HepG2 (cell line): ENCODE data around the gene SUN1. TPM values are rescaled to one million over a fixed set of nuclear protein-coding genes. Genes with fewer than 3 reads are reported as not detected.

ENCODE experiments used
- ATAC-seq: fragments of 200-7000 bp; cut with Tn5 transposase; 3 replicates; pipeline ENCODE4 v1.9.1; 2020; ENCODE audit warnings: mild to moderate bottlenecking, moderate library complexity
- BruUV-seq: library from RNA; stranded (reverse); fragments of 400-500 nt; replicated peaks from 2 replicates; lab custom pipeline; 2021; lab: Mats Ljungman, UMichigan
- CTCF ChIA-PET: fragments of 300-600 bp; formaldehyde crosslinking; extraction: SDS; loops from one replicate; lab custom pipeline; 2021; ENCODE audit warnings: low total read pairs, inconsistent platforms, low intra/inter-chr PET ratio; lab: Yijun Ruan, JAX
- POLR2A ChIA-PET: fragments of 350-600 bp; sonication (Branson Sonifier 250); formaldehyde crosslinking; loops from one replicate; lab custom pipeline; 2020; ENCODE audit warnings: antibody characterized with exemption, inconsistent platforms; lab: Yijun Ruan, JAX
- DNase-seq: peaks from one replicate; pipeline ENCODE4 v3.0.0-alpha.2; 2015; ENCODE audit warnings: low spot score
- FAIRE-seq: peaks from 3 replicates; lab custom pipeline; 2011; peaks lifted over from hg19 to GRCh38; lab: Jason Lieb, UNC
- H2AFZ ChIP-seq: one replicate; pipeline ENCODE4 v1.6.1; 2011; ENCODE audit warnings: low read length, inconsistent platforms
- H3K27ac ChIP-seq: fragments of 300-600 bp; 3 replicates; pipeline ENCODE4 v1.8.0; 2011; ENCODE audit warnings: mixed run types, mild to moderate bottlenecking, mixed read lengths, low read length, inconsistent platforms; ENCODE audit not compliant: insufficient read depth; ENCODE audit errors: extremely low read length
- H3K27me3 ChIP-seq, 2 experiments: fragments of 200-600 bp in 1 of 2; 2 replicates in 1 of 2; 3 replicates in 1 of 2; pipeline versions ENCODE4 v1.6.0 to v1.8.0; 2011; ENCODE audit warnings: low read length in 2 of 2, mild to moderate bottlenecking in 2 of 2, moderate library complexity in 2 of 2, inconsistent platforms in 1 of 2; ENCODE audit not compliant: insufficient read depth in 2 of 2, control insufficient read depth in 1 of 2
- H3K36me3 ChIP-seq, 2 experiments: fragments of 200-600 bp in 1 of 2; replicated peaks in 1 of 2; 2 replicates in 1 of 2; 3 replicates in 1 of 2; pipeline versions ENCODE4 v1.5.1 to v1.8.0; 2011; ENCODE audit warnings: low read length in 2 of 2, inconsistent platforms in 1 of 2; ENCODE audit not compliant: insufficient read depth in 2 of 2, control insufficient read depth in 1 of 2
- H3K4me1 ChIP-seq: 2 replicates; pipeline ENCODE4 v1.5.1; 2012; ENCODE audit warnings: low read length, inconsistent platforms; ENCODE audit not compliant: insufficient read depth
- H3K4me2 ChIP-seq: 2 replicates; pipeline ENCODE4 v1.6.0; 2011; ENCODE audit warnings: low read depth, low read length, inconsistent platforms
- H3K4me3 ChIP-seq, 3 experiments: fragments of 200-600 bp in 1 of 3; sonication (generic), shearing (Covaris generic) in 1 of 3; replicated peaks in 1 of 3; 2 replicates each; pipeline ENCODE4 v1.5.1; 2011 to 2016; ENCODE audit warnings: low read length in 3 of 3, inconsistent platforms in 2 of 3, low read depth in 2 of 3, mild to moderate bottlenecking in 2 of 3, control low read depth in 1 of 3, mixed read lengths in 1 of 3; ENCODE audit not compliant: insufficient read depth in 1 of 3
- H3K79me2 ChIP-seq: one replicate; pipeline ENCODE4 v1.6.1; 2011; ENCODE audit warnings: low read length, inconsistent platforms; ENCODE audit not compliant: insufficient read depth
- H3K9ac ChIP-seq: 2 replicates; pipeline ENCODE4 v1.6.0; 2011; ENCODE audit warnings: mild to moderate bottlenecking, low read depth, low read length, inconsistent platforms; ENCODE audit not compliant: insufficient read depth
- H3K9me3 ChIP-seq: 2 replicates; pipeline ENCODE4 v1.5.1; 2012; ENCODE audit warnings: mild to moderate bottlenecking, low read length
- H4K20me1 ChIP-seq: 2 replicates; pipeline ENCODE4 v1.6.0; 2011; ENCODE audit warnings: inconsistent platforms, mild to moderate bottlenecking, low read length, moderate library complexity; ENCODE audit not compliant: insufficient read depth
- BORCS8-MEF2B ChIP-seq: sonication (generic); formaldehyde crosslinking; IDR thresholded peaks from 2 replicates; pipeline ENCODE4 v1.8.0; 2022; ENCODE audit warnings: mild to moderate bottlenecking, missing genetic modification reagents
- DR1 ChIP-seq: sonication (generic); formaldehyde crosslinking; IDR thresholded peaks from 2 replicates; pipeline ENCODE4 v1.8.0; 2021; ENCODE audit warnings: mild to moderate bottlenecking, missing genetic modification reagents, inconsistent platforms
- ELF3 ChIP-seq: IDR thresholded peaks from 2 replicates; pipeline ENCODE4 v1.6.1; 2016; ENCODE audit warnings: missing genetic modification reagents, missing compliant biosample characterization
- FOSL1 ChIP-seq: sonication (generic); formaldehyde crosslinking; IDR thresholded peaks from 2 replicates; pipeline ENCODE4 v1.9.0; 2021; ENCODE audit warnings: missing genetic modification reagents, borderline replicate concordance
- MIER2 ChIP-seq: IDR thresholded peaks from 2 replicates; pipeline ENCODE4 v1.6.1; 2016; ENCODE audit warnings: missing biosample characterization, missing genetic modification reagents
- NFE2L2 ChIP-seq: fragments of 150-350 bp; IDR thresholded peaks from 2 replicates; pipeline ENCODE4 v1.6.1; 2014; ENCODE audit warnings: low read length
- ZBTB42 ChIP-seq: sonication (generic); formaldehyde crosslinking; IDR thresholded peaks from 2 replicates; pipeline ENCODE4 v1.5.0; 2020; ENCODE audit warnings: mild to moderate bottlenecking, missing genetic modification reagents
- WGBS: methylation state at CpG from one replicate; pipeline ENCODE4 v1.1.6; 2017; ENCODE audit warnings: low lambda C conversion rate; 5-methylcytosine and 5-hydroxymethylcytosine counted together
- in situ Hi-C: cut with HindIII; loops from 2 replicates; pipeline ENCODE4 v1.10.0; 2017; ENCODE audit warnings: low pct_unique_long_range_greater_than_20kb; ENCODE audit not compliant: extremely low pct_ligation_motif_present
- intact Hi-C: fragments of 100-400 bp; cut with micrococcal nuclease; formaldehyde crosslinking; loops from one replicate; pipeline ENCODE4 v1.10.0; 2022; ENCODE audit not compliant: unreplicated experiment
- polyA plus RNA-seq, 8 experiments: library from polyadenylated mRNA; depleted of rRNA in 3 of 8; stranded (reverse) in 7 of 8; unstranded in 1 of 8; fragments of >200 nt; fragmentation: Illumina TruSeq in 4 of 8; extraction: Trizol in 4 of 8; gene quantifications; 2 replicates each; pipeline versions ENCODE4 v1.2.1 to v1.2.3, GENCODE V29; 2011 to 2016; ENCODE audit warnings: low read depth in 4 of 8, missing spikeins in 1 of 8, mixed read lengths in 1 of 8; ENCODE audit not compliant: insufficient read depth in 1 of 8
- total RNA-seq, 5 experiments: library from RNA; depleted of rRNA; stranded (reverse); fragments of >200 nt; fragmentation: Illumina TruSeq; extraction: Trizol; gene quantifications; 2 replicates each; pipeline ENCODE4 v1.2.3, GENCODE V29; 2016; ENCODE audit warnings: low read depth in 1 of 5
- TF ChIP-seq, protein P1 (sequence below): sonication (generic); formaldehyde crosslinking; IDR thresholded peaks from 2 replicates; pipeline ENCODE4 v1.5.0; 2020; ENCODE audit warnings: missing genetic modification reagents, mild to moderate bottlenecking, borderline replicate concordance
- TF ChIP-seq, protein P2 (sequence below): sonication (generic); formaldehyde crosslinking; IDR thresholded peaks from 2 replicates; pipeline ENCODE4 v1.8.1; 2023; ENCODE audit warnings: mild to moderate bottlenecking, missing genetic modification reagents
- TF ChIP-seq, protein P3 (sequence below): sonication (generic); formaldehyde crosslinking; conservative IDR thresholded peaks from 2 replicates; pipeline ENCODE4 v1.8.0; 2022; ENCODE audit warnings: missing genetic modification reagents

SUN1 gene
- total and polyA plus RNA-seq, 2 of the 13 experiments (the other 11 are each of a cell fraction or from before 2014, with no cell fraction given) = 47.0 to 126 TPM

DNA sequence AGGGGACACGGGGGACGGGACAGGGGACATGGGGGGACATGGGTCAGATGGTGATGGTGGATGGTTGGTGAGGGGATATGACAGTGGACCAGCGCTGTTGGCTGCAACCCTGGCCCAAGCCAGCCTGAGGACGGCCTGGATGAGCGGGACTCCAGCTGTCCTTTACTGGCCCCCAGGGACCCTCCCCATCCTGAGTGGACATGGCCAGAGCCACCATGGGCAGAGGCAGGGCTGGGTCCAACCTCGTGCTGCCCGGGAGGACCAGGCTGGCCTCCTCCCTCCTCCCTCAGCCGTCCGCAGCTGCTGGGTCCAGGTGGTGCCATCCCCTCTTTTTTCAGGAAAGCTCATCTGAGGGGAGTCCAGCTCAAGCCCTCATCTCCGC is 74.5 kb downstream of the SUN1 start:
- WGBS = 81% methylated on average over 6 of the region's 10 CpGs
- Histone ChIP-seq H3K79me2 (no peaks in the 10 kb centered on the region), H3K4me2 (no peak overlapping the region), H3K36me3 (no peaks in the 10 kb centered on the region), H4K20me1 (no peaks in the 10 kb centered on the region), H3K27me3 (no peaks in the 10 kb centered on the region; a peak in 1 of 5 replicates), H3K4me1 (peaks cover 4% of the 10 kb centered on the region), H3K9ac (no peak overlapping the region), H3K4me3 (no peak overlapping the region), H3K9me3 (no peaks in the 10 kb centered on the region), H2AFZ (no peak overlapping the region), H3K27ac (no peak overlapping the region)
- TF ChIP-seq MIER2 (CRISPR knock-in tag) = no peak
- no peak for TF ChIP-seq ELF3
- TF ChIP-seq, protein P1, sequence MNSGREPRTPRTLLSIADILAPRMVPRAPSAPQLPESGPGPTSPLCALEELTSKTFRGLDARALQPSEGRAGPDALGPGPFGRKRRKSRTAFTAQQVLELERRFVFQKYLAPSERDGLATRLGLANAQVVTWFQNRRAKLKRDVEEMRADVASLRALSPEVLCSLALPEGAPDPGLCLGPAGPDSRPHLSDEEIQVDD = no peak
- no peak for TF ChIP-seq NFE2L2
- no peak for TF ChIP-seq FOSL1 (CRISPR knock-in tag)
- TF ChIP-seq ZBTB42 (CRISPR knock-in tag) = no peak
- FAIRE-seq (no peak), ATAC-seq (no peak), DNase-seq (no peak)
- intact Hi-C loops (loop anchor here (10.0 kb wide), 1 partner anchor 48 kb away; the partner anchor contains the start of gene ADAP1), in situ Hi-C loops (no loop called here)
- POLR2A ChIA-PET = no interaction called here
- BruUV-seq = no TSS peak
- CTCF ChIA-PET = no interaction called here

DNA sequence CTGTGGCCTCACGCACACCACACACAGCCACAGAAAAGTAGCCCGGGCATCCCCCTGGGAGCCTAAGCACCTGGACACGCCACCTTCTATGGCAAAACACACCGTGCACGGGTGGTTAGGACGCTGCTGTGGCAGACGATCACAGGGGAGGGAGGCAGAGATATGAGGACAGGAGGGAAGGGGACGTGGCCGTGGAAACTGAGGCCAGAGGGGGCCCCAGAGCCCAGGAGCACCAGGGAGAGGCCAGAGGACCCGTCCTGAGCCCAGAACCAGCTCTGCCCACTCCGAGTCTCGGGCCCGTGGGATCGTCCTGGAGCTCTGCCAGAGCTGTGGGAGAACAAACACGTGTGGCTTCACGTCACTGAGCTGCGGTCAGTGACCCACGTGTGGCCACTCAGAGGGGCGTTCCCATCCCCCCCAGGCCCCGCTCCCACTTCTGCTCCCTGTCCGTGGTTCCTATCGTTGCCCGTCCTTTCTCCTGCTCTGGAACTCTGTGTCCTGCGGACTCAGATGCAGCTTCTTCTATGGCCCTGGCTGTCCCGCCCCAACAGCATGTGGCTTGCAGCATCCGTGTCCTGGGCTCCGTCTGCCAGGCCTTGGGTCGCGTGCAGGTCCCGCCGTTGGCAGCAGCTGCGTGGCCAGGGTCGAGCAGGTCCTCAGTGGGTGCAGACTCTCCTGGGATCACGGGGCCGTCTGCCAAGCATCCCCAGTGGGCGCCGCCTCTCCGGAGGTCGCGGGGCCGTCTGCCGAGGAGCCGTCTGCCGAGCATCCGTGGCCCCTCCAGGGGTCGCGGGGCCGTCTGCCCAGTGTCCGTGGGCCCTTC is 75.1 kb downstream of the SUN1 start:
- ATAC-seq (no peak), DNase-seq (no peak), FAIRE-seq (no peak)
- intact Hi-C loops = loop anchor here (10.0 kb wide), 1 partner anchor 47 kb away; the partner anchor contains the start of gene ADAP1
- no peak overlapping the region for H3K4me3 ChIP-seq
- no peak overlapping the region for H3K9ac ChIP-seq
- no peak overlapping the region for H3K4me2 ChIP-seq
- H3K36me3 ChIP-seq = no peaks in the 10 kb centered on the region
- ChIA-PET POLR2A (no interaction called here), CTCF (no interaction called here)
- no peaks in the 10 kb centered on the region for H4K20me1 ChIP-seq
- no peaks in the 10 kb centered on the region; a peak in 1 of 5 replicates for H3K27me3 ChIP-seq
- no peaks in the 10 kb centered on the region for H3K79me2 ChIP-seq
- in situ Hi-C loops = no loop called here
- 93% methylated on average over 26 of the region's 49 CpGs for WGBS
- H3K9me3 ChIP-seq = no peaks in the 10 kb centered on the region
- no TSS peak for BruUV-seq
- no peak overlapping the region for H3K27ac ChIP-seq
- peaks cover under 1% of the 10 kb centered on the region; the same call in 1 of the 2 replicates for H3K4me1 ChIP-seq
- TF ChIP-seq, protein P2, sequence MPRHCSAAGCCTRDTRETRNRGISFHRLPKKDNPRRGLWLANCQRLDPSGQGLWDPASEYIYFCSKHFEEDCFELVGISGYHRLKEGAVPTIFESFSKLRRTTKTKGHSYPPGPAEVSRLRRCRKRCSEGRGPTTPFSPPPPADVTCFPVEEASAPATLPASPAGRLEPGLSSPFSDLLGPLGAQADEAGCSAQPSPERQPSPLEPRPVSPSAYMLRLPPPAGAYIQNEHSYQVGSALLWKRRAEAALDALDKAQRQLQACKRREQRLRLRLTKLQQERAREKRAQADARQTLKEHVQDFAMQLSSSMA = no peak
- TF ChIP-seq DR1 (CRISPR knock-in tag) (no peak), BORCS8-MEF2B (CRISPR knock-in tag) (no peak)
- TF ChIP-seq, protein P3, sequence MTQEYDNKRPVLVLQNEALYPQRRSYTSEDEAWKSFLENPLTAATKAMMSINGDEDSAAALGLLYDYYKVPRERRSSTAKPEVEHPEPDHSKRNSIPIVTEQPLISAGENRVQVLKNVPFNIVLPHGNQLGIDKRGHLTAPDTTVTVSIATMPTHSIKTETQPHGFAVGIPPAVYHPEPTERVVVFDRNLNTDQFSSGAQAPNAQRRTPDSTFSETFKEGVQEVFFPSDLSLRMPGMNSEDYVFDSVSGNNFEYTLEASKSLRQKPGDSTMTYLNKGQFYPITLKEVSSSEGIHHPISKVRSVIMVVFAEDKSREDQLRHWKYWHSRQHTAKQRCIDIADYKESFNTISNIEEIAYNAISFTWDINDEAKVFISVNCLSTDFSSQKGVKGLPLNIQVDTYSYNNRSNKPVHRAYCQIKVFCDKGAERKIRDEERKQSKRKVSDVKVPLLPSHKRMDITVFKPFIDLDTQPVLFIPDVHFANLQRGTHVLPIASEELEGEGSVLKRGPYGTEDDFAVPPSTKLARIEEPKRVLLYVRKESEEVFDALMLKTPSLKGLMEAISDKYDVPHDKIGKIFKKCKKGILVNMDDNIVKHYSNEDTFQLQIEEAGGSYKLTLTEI = no peak
- H2AFZ ChIP-seq = no peak overlapping the region
